HEK293 (cell line): ENCODE measurements around the gene SLC25A13.

Experiments
- CTCF ChIP-seq: fragments of 450-650 bp; formaldehyde crosslinking; IDR thresholded peaks from 2 replicates; pipeline ENCODE4 v1.5.1; 2016; ENCODE audit warnings: missing biosample characterization, missing genetic modification characterization
- FEZF1 ChIP-seq: fragments of 450-650 bp; formaldehyde crosslinking; IDR thresholded peaks from 2 replicates; pipeline ENCODE4 v1.5.1; 2016; ENCODE audit warnings: missing biosample characterization, missing genetic modification characterization
- KLF16 ChIP-seq: fragments of 450-650 bp; formaldehyde crosslinking; IDR thresholded peaks from 2 replicates; pipeline ENCODE4 v1.5.1; 2017; ENCODE audit warnings: missing biosample characterization, missing genetic modification characterization
- SETDB1 ChIP-seq: IDR thresholded peaks from one replicate; pipeline ENCODE4 v1.6.1; 2017; ENCODE audit warnings: mild to moderate bottlenecking, low read length, moderate library complexity, mixed read lengths; ENCODE audit not compliant: insufficient read length
- SP2 ChIP-seq: fragments of 450-650 bp; formaldehyde crosslinking; IDR thresholded peaks from 2 replicates; pipeline ENCODE4 v1.5.1; 2016; ENCODE audit warnings: missing biosample characterization, missing genetic modification characterization
- YY1 ChIP-seq: fragments of 450-650 bp; formaldehyde crosslinking; IDR thresholded peaks from 2 replicates; pipeline ENCODE4 v1.5.1; 2018; ENCODE audit warnings: missing biosample characterization, missing genetic modification characterization
- ZFP37 ChIP-seq: fragments of 450-650 bp; formaldehyde crosslinking; IDR thresholded peaks from 2 replicates; pipeline ENCODE4 v1.5.1; 2016; ENCODE audit warnings: missing biosample characterization, missing genetic modification characterization
- ZFP69B ChIP-seq: fragments of 450-650 bp; formaldehyde crosslinking; IDR thresholded peaks from 2 replicates; pipeline ENCODE4 v1.5.1; 2016; ENCODE audit warnings: missing biosample characterization, missing genetic modification characterization
- ZNF274 ChIP-seq, 2 experiments: fragments of 200-500 bp in 1 of 2; fragments of 450-650 bp in 1 of 2; sonication (Bioruptor generic) in 1 of 2; formaldehyde crosslinking in 1 of 2; IDR thresholded peaks; 2 replicates each; pipeline versions ENCODE4 v1.5.1 to v1.6.1; 2014 to 2016; ENCODE audit warnings: borderline replicate concordance in 1 of 2, inconsistent platforms in 1 of 2, low read length in 1 of 2, missing biosample characterization in 1 of 2, missing genetic modification characterization in 1 of 2
- ZNF561 ChIP-seq: fragments of 450-650 bp; IDR thresholded peaks from 2 replicates; pipeline ENCODE4 v1.5.1; 2018; ENCODE audit warnings: missing biosample characterization, missing genetic modification characterization, borderline replicate concordance
- TF ChIP-seq, protein P1 (sequence below): fragments of 450-650 bp; formaldehyde crosslinking; IDR thresholded peaks from 2 replicates; pipeline ENCODE4 v1.5.1; 2017; ENCODE audit warnings: missing biosample characterization, mild to moderate bottlenecking, missing genetic modification characterization, moderate library complexity
- TF ChIP-seq, protein P2 (sequence below): fragments of 450-650 bp; formaldehyde crosslinking; IDR thresholded peaks from 2 replicates; pipeline ENCODE4 v1.5.1; 2016; ENCODE audit warnings: missing biosample characterization, missing genetic modification characterization

GRCh38 chr7:96331775-96332174, 9.9 kb upstream of the SLC25A13 start:
- TF ChIP-seq CTCF (tag by site-specific recombination) (no peak), ZNF561 (tag by site-specific recombination) (no peak), ZFP37 (tag by site-specific recombination) (no peak), SETDB1 (no peak), KLF16 (tag by site-specific recombination) (no peak), ZNF274 (IDR thresholded peaks at IDR 0.05; ENCODE audit: low read length) (no peak), ZNF274 (tag by site-specific recombination; IDR thresholded peaks at IDR 0.05; ENCODE audit: borderline replicate concordance) (no peak), ZFP69B (tag by site-specific recombination) (no peak), YY1 (tag by site-specific recombination) (no peak), FEZF1 (no peak), SP2 (tag by site-specific recombination) (no peak)
- TF ChIP-seq, protein P1, sequence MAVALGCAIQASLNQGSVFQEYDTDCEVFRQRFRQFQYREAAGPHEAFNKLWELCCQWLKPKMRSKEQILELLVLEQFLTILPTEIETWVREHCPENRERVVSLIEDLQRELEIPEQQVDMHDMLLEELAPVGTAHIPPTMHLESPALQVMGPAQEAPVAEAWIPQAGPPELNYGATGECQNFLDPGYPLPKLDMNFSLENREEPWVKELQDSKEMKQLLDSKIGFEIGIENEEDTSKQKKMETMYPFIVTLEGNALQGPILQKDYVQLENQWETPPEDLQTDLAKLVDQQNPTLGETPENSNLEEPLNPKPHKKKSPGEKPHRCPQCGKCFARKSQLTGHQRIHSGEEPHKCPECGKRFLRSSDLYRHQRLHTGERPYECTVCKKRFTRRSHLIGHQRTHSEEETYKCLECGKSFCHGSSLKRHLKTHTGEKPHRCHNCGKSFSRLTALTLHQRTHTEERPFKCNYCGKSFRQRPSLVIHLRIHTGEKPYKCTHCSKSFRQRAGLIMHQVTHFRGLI (tag by site-specific recombination): no peak
- TF ChIP-seq, protein P2, sequence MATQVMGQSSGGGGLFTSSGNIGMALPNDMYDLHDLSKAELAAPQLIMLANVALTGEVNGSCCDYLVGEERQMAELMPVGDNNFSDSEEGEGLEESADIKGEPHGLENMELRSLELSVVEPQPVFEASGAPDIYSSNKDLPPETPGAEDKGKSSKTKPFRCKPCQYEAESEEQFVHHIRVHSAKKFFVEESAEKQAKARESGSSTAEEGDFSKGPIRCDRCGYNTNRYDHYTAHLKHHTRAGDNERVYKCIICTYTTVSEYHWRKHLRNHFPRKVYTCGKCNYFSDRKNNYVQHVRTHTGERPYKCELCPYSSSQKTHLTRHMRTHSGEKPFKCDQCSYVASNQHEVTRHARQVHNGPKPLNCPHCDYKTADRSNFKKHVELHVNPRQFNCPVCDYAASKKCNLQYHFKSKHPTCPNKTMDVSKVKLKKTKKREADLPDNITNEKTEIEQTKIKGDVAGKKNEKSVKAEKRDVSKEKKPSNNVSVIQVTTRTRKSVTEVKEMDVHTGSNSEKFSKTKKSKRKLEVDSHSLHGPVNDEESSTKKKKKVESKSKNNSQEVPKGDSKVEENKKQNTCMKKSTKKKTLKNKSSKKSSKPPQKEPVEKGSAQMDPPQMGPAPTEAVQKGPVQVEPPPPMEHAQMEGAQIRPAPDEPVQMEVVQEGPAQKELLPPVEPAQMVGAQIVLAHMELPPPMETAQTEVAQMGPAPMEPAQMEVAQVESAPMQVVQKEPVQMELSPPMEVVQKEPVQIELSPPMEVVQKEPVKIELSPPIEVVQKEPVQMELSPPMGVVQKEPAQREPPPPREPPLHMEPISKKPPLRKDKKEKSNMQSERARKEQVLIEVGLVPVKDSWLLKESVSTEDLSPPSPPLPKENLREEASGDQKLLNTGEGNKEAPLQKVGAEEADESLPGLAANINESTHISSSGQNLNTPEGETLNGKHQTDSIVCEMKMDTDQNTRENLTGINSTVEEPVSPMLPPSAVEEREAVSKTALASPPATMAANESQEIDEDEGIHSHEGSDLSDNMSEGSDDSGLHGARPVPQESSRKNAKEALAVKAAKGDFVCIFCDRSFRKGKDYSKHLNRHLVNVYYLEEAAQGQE (tag by site-specific recombination): no peak
